Activated CD4-positive, CD25-positive, alpha-beta regulatory T cell treated with anti-CD3 and anti-CD28 coated beads, Interleukin-2, amount 50 U/mL, for 72 hours (primary cell): ENCODE results near the gene PIEZO1.
"Not testable (repeated sequence)": the region's sequence is repeated elsewhere in the genome, so short reads cannot be mapped to it uniquely, and the experiment has no call there.

Source experiments
- DNase-seq: peaks from one replicate; pipeline ENCODE4 v3.0.0; 2021

PIEZO1 gene

DNA sequence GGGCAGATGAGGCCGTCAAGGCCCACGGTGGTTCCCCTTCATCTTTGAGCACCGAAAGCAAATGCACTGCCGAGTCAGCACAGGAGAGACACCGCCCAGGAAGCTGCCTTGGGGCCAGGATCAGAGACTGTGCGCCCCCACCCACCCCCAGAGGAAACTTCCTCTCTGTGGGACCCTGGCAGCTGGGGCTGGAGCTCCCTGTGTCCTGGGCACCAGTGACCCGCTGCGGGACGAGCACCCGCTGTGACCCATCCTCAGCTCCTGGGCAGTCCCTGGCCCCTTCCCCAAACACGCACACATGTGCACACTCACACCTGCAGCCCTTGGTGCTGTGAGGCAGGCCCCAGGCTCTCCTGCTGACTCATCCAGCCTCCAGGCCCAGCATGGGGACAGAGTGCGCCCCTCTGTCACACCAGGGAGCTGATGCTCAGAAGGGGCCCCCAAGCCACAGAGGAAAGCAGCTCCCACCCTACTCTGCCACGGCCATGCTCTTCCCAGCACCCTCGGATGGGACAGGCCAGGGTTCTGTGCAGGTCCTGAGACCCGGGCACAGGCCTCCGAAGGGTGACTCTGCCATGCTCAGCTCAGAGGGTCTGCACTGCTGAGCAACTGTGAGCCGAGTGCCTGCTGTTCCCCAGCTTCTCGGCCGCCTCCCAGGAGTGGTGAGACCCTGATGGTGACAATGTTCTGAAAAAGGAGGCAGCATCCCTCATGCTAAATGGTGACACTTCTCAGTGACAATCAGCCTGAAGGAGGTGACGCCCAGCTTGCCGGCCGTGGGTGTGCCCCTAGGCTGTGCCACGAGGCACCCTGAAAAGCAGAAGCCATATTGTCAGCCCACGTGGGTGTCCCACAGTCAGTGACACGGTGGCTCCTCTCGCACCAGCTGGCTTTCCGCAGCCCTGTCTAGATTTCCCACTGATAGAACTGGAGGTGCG lies 3.6 kb downstream of the PIEZO1 start:
- DNase-seq = peak; percentile 63

DNA sequence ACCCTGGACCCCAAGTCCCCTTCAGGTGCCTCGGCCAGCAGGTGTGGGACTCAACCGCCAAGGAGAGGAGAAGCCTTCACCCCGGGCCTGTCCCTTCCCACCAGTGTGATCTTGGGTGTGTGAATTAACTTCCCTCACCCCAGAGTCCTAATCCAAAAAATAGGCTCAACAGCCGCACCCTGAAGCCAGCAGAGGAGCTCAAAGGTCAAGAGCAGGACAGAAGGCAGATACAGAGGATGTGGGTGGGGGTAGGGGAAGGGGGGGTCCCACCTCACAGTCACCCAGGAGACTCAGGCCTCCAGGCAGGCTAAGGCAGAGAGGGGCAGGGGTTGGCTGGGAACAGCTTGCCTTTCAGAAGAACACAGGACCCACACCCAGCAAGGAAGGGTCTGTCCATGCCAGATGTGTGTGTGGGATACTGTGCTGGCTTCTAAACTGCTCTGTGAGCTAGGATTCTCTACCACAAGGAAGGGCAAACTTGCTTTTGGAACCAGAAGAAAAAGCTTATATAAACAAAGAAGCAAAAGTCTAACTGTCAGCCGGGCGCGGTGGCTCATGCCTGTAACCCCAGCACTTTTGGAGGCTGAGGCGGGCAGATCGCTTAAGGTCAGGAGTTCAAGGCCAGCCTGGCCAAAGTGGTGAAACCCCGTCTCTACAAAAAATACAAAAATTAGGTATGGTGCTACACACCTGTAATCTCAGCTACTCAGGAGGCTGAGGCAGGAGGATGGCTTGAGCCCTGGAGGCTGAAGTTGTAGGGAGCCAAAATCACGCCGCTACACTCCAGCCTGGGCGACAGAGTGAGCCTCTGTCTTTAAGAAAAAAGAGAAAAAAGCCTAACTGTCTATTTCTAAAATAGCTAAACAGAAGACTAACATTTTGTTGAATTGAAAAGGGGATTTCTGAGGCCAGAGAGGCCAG lies 4.6 kb downstream of the PIEZO1 start:
- no peak for DNase-seq

DNA sequence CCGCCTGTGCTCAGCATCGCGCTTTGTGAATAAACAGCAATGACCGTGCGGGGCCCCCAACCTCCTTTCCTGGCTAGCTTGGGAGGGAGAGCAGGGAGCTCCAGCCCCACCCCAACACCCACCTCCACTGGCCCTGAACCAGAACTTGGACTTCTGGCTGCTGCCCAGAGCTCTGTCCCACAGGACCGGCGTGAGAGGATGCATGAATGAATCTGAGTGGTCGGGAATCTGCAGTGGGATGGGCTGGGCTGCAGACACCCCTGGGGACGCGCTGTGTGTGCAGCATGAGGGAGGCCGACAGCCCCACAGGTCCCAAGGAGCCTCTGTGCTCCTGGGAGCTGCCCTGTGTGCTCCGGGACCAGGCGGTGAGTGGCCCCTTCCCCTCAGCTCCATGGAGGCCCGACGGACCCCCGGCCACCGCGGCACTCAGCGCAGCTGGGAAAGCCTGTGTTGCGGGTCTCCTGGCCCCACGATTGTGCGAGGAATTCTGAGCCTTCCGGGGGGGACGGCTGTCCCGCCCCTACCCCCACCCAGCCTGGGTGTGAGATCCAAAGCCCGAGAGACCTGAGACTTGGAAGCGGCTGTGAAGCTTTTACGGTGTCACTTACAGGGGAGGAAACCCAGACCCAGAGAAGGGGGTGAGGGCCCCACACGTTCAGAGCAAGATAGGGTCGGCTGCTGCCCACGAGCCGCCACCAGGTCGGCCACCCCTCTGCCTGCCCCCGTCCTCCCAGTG lies 5.4 kb downstream of the PIEZO1 start:
- no peak for DNase-seq

DNA sequence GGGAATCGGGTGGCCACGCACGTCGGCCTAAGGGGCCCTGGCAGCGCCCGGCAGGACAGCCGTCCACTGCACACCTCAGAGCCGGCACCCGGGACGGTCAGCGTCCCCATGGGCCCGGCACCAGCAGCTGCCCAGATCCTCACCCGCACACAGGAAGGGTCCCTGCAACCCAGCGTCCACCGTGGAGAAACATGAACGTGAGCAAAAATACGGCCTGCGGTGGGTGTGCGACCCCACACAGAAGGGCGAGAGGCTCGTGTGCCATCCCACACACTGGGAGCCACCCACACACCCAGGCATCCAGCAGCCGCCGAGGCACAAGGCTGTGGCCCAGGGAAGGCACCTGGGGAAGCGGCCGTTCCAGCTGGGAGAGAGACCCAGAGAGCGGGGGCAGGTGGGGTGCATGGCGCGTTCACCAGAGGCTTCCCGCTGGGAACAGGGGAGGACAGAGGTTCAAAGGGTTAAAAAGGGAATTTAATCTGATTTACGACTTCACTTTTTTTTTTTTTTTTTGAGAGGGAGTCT lies 6.4 kb downstream of the PIEZO1 start:
- DNase-seq = no peak

DNA sequence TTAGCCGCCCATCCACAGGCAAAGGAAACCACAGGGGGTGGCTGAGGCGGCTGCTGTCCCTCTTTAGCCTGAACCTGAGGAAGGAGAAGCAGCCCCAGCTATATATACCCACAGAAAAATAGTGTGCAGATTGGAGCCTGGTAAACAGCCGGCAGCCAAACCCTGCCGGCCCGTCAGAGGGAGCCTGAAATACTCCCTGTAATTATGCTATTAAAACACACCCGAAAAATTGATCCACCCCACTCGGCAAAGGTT lies 6.8 kb downstream of the PIEZO1 start:
- DNase-seq = no peak

DNA sequence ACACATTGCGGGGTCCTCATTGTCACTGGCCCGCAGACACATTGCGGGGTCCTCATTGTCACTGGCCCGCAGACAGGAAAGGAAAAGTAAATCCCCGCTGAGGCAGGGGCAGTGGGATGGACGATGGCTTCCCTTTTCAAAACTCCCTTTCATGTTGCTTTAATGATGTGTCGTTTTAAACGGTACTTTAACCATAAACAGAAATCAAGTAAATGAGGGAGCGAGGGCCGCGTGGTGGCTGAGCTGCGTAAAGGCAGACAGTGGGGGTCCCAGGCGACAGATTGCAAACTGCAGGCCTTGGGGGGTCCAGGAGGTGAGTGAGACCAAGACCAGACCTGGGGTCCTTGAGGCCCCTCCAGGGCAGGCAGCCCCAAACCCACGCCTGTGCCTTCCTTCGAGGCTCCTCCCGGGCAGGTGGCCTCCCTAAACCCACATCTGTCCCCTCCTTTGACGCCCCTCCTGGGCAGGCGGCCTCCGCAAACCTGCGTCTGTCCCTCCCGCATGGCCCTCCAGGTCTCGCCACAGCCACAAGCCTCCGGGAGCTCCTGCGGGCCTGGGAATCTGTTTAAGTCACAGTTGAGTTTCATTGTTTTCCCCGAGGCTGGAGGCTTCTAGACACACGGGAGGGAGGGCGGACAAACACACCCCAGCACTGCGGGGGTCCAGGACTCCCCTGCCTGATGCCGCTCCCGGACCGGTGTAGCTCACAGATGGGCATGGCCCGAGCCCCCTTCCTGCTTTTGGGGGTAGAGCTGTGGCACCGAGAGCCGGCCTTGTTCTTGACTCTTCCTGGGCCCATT lies 7.3 kb downstream of the PIEZO1 start:
- DNase-seq = no peak

DNA sequence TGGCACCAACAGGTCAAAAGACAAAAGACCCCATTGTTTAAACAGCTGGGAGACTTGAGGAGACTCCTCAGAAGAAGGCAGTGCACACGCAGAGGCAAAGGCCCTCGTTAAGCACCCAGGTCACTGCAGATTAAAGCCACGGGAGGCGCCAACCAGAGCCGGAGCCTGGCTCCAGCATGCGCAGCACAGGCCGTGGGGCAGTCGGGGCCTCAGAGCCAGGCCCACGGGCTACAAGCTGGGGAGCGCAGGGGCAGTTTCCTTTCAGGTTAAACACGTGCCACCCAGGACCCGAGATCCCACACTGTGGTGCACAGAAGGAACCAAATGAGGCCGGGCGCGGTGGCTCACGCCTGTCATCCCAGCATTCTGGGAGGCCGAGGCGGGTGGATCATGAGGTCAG lies 9.2 kb downstream of the PIEZO1 start:
- no peak for DNase-seq

DNA sequence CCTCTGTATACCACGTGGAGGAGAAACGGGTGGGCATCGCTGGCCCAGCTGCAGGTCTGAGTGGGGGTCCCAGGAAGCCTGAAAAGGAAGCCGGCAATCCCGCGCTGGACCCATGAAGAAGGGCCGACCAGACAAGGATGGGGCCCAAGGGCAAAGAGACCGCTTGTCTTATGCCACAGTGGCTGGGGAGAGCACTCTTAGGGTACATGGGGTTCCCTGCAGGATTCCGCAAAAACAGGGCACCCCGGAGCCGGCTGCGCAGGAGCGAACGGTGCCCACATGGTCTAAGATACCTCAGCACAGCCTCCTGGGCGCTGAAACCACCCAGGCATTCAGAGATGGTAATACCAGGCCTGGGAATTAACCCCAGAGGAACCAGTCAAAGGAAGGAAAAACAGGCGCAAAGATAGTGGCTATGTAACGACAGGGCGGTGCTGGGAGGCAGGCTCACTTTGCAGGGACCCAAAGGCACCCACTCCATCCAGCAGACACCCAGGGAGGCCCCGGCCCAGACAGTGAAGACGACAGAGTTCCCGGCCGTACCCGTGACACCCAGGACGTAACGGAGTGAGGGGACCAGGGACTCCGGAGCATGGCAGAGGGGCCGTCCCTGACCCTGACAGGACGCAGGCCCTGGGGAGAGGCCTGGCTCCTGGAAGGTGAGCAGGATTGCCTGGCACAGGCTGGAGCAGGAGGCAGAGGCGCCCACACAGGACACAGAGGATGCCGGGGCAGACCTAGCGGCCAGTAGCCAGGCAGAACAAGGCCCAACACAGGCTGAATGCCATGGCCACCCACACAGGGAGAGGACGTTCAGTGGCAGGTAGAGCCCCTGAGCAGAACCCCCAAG lies 10.3 kb downstream of the PIEZO1 start:
- DNase-seq = no peak

DNA sequence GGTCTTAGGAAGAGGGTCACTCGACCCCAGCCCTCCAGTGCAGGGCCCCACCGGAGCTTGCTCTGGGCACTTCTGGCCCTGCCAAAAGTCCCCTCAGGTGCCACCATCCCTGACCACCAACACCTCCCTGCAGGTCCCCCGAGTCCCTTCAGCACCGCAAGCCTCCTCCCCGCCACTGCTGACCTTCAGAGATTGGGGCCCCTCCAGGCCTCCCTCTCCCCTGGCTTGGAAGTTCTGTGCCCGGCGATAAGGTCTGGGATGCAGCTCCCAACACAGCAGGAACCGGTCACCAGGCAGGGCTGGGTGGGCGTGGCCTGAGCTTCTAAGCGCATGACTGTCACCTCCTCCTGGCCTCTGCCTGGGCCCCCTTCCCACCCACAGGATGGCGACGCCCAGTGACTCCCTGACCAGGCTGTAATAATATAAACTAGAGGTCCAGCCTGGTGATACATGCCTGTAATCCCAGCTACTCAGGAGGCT lies 11.2 kb downstream of the PIEZO1 start:
- no peak for DNase-seq

DNA sequence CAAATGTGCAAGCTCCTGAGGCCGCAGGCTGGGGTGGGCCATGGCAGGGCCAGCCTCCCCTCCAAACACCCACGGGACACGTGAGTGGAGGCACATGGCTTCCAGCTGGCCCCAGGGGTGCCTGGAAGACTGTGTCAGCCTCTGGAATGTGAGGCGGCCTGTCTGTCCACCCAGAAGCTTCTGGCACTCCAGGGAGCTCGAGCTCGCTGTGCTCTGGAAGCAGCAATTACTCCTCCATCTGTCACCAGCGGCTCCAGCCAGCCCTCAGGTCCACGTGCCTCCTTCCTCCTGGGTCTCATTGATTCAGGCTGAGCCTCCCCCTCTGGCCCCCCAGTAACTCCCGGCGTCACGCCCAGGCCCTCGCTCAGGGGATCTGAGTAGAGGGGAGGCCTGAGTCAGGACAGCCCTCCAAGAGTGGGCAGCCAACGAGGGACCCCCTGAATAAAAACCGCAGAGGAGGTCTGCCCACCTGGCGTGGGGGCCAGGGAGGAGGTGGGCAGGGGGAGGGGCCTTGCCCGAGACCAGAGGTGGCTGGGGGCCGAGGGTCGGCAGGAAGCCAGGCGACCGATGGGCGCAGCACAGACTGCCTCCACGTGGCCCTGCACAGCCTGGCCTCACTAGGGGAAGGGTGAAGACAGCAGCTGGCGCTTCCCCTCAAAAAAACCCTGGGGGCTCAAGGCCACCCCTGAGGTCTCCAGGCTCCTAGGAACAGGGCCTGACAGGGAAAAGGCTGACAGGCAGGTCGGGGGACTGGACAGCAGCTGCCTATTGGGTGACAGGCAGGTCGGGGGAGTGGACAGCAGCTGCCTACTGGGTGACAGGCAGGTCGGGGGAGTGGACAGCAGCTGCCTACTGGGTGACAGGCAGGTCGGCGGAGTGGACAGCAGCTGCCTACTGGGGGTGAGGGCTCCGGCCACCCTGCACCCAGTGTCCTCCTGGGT lies 11.9 kb downstream of the PIEZO1 start:
- no peak for DNase-seq

DNA sequence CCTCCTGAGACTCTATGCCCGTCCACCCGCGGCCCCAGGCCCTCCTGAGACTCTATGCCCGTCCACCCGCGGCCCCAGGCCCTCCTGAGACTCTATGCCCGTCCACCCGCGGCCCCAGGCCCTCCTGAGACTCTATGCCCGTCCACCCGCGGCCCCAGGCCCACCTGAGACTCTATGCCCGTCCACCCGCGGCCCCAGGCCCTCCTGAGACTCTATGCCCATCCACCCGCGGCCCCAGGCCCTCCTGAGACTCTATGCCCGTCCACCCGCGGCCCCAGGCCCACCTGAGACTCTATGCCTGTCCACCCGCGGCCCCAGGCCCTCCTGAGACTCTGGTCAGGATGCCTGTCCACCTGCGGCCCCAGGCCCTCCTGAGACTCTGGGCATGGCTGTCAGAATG lies 13.2 kb downstream of the PIEZO1 start:
- DNase-seq = not testable (repeated sequence)

DNA sequence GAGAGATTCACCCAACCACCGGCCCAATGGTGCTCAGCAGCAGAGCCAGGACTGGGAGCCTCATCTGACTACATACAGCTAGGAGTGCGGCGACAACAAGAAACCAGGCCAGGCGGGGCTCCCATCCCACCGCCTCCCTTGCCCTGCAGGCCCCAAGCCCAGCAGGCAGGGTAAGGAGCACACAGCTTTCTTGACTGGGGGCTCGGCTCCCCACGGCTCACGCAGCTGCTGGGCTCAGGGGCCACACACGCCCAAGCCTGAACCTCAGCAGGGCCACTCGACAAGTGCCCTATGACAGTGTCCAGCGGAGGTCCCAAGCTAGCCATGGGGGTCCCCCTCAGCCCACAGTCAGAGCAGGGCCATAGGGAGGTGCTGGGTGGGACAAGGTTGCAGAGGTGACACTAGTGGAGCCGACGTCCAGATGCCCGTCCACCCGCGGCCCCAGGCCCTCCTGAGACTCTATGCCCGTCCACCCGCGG lies 13.7 kb downstream of the PIEZO1 start:
- no peak for DNase-seq

DNA sequence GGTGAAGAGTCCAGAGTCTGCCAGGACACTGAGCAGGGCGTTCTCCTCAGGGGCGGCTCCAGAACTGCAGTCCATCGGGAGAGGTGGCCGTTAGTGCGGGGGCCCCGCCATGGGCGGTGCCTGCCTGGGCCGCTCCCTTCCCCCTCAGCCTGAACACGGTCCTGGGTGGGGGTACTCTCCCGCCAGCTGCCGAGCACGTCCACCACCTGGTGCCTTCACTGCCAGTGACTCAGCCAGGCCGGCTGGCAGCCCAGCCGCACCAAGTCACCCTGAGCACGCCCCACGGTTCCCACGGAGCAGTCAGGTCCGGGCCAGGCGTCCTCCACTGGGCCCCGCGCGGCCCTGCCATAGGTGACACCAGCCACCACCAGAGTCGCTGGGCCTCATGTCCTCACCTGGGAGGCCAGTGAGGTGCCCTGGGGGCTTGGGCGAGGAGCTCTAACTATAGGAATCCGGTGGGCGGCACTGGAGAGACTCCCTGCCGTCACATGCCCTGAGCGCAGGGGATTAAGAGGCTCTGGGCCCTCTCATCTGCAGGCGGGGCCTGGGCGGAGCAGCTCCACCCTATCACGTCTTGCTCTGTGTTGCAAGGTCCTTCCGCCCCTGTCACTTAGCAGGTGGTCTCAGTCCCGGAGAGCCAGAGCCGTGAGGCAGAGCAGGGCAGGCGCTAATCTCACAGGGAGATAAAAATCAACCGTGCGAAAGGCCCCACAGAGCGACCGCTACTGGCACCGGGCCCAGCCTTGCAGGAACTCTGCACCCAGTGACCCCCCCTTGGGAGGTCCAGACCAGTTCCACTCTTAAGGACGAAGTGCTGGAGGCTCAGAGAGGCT lies 14.3 kb downstream of the PIEZO1 start:
- no peak for DNase-seq

DNA sequence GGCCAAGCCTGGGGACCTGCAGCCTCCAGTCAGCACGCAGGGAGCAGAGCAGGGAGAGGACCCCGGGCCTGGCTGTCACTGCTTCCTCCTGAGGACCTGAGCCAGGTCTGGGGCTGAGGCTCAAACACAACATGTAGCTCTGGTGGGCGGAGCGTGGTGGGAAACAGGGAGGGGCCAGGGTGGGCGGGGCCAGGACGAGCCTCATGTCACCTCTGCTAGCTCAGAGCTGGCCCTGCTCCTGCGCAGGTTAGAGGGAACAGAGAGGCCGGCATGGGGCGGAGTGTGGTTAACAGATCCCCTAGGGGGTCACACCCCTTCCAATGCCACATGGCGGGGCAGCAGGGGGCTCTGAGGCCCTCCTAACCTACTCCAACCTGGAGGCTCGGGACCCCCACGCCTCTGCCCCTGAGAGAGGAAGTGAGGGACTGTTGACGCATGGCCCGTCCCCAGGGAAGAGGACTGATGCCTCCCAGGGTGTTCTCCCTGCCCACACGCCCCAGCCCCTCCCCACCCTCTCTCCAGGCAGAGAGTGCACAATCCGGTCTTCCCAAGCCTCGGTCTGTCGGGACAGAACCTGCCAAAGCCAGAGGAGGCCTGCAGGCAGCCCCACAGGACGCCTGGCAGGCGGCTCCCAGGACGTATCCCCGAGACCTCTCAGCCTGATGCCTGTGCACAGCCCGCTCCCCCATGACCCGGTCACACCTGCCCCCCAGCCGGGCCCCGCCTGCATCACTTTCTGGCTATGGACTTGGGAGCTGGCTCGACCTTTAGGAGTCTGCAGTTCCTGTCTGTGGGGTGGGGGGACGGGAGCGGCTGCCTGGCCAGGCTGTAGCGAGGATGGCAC lies 15.2 kb downstream of the PIEZO1 start:
- DNase-seq = no peak

DNA sequence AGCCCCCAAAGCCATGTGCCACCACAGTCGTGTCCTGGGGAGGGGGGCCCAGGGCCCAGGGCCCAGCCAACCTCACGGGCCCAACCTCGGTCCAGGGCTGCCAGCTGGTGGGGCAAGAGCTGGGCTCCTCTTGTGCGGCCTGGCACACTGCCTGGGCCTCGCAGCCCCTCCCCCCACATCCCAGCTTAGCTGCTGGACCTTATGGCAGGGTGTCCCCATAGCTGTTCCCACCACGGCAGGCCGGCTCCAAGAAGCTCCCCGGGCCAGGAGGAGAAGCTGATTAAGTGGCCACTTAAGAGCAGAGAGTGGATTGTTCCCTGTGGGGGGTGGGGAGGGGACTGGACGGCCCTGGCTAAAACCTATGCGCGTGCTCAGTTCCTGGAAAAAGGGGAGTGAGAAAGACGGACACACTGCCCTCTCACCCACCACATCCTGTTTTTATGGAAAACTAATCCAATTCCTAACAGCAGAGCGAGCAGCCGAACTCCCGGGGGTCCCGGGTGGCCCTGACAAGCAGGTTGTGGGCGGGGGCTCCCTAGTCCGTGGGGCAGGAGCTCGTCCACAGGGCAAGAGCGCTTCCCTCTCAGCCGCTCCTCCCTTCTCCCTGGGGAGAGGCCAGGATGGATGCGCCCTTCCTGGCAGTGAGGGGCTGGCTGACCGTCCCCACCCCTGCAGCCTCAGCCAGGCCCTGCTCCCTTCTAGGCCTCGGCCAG lies 16.8 kb downstream of the PIEZO1 start:
- DNase-seq = no peak

DNA sequence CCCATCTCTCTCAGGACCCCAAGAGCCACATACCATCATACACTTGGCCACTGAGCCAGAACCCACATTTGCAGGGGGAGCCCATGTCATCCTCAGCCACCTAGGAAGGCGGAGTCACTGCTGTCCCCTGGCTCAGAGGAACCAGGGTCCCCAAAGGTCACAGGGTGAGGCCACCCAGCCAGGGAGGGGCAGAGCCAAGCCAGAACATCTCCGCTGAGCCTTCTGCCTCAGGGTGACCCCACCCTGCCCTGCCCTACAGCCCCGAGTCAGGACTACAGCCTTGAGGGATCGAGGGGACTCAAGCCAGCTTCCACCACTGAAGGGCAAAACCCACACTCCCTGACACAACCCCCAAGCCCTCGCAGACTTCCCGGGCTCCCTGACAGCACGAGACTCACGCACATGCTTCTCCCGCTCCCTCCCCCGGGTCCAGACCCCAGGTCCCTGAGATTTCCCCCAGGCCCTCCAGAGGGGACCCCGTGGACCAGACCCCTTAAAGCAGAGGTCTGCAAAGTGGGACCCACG lies 17.4 kb downstream of the PIEZO1 start:
- no peak for DNase-seq

DNA sequence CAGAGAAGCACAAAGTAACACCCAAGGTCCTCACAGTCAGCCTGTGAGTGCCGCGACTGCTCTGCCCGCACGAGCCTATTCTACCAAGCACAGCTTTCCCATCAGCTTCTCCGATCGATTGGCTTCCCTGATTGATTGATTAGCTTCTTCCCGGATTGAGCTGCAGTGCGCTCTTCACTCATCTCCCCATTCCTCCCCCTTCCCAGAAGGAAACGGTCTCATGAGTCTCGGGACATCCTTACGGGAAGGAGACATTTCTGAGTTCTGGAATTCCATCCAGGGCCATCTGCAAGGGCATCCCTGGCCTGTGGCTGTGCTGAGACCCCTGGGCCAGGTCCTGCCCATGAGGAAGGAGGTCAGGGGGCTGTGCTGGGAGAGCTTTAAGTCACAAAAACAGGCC lies 18.0 kb downstream of the PIEZO1 start:
- DNase-seq = no peak
